GF-D8 (cell line): ENCODE data around the gene CEBPG.

Source experiments
- DNase-seq: peaks from one replicate; lab custom pipeline; 2025; lab: John Stamatoyannopoulos, UW

CEBPG gene

DNA sequence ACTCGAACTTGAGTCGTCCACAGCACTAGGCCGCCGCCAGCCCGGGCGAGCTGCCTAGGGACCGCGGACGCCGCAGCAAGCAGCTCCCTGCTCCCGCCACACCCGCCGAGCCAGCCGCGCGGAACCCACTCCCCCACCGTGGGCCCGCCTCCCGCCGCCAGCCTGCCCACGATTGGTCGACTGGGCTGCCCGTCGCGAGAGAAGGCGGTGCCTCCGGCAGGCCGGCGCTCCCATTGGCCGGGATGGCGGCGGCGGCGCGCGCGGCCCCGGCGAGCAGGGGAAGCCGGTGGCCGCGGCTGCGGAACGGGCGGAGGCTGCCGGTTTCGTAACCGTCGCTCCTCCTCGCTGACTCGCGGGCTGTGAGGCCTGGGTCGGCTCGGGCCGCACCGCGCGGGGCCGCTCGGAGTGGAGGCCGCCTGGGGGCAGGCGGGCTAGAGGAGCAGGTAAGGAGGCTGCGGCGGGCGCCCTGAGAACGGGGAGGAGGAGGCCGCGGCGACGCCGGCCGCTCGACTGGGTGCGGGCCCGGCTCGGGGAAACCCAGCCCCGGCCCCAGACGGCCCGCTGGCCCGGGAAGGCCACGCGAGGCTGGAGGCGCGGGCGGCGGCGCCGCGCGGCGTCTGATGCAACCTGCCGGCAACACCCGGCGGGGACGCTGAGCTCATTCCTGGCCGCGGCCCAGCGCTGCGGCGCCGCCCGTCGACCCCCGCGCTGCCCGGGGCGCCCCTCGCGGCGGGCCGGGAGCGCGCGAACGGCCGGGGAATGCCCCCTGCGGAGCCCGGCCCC is at the start of gene CEBPG:
CEBPG (plus strand) TSS at position 257 of the 783 bp plus-strand sequence. CDS start 5,531 bp downstream, outside the sequence.
- DNase-seq, result peak; percentile 84

DNA sequence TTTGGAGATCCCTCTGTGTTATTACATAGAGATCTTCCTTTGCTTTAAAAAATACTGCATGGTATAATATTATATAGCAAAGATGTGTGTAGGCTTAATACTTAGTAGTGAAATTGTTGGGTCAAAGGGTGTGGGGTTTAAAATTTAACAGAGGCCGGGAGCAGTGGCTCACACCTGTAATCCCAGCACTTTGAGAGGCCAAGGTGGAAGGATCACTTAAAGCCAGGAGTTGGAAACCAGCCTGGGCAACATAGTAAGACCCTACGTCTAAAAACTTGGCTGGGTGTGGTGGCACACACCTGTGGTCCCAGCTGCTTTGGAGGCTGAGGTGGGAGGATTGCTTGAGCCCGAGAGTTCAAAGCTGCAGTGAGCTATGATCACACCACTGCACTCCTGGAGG is 48.9 kb upstream of the CEBPG start:
- DNase-seq, result no peak

DNA sequence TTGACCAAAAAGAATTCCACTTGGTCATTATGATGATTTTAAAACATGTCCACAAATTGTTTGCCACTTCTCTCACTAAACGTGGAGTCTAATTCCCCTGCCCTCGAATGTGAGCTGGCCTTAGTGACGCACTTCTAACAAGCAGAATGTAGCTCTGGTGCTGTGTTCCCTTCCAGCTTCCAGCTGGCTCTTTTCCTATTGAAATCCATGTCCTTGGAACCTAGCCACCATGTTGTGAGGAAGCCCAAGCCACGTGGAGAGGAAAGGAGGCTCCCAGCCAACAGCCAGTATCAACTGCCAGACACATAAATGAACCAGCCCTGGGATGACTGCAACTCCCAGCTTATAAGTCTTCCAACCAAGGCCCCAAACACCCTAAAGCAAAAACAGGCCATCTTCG is 47.6 kb upstream of the CEBPG start:
- DNase-seq, result no peak

GRCh38 chr19:33329060-33329459 is 44.4 kb upstream of the CEBPG start:
- DNase-seq, result no peak

DNA sequence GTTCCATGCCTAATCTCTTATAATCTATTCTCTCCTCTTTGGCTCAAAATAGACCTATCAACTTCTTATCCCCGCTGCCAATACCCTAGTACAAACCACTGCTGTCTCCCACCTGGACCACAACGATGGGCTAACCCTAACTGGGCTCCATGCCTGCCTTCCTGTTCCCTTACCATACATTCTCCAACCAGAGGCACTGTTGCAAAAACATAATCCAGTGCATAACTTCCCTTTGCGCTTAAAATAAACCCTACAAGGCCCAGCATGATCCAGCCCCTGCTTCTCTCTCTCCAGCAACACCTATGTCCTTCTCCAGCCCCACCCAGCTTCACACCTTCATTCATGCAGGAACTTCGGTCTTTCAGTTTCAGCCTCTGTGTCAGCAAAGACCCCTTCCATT is 43.8 kb upstream of the CEBPG start:
- peak; percentile 19 for DNase-seq

DNA sequence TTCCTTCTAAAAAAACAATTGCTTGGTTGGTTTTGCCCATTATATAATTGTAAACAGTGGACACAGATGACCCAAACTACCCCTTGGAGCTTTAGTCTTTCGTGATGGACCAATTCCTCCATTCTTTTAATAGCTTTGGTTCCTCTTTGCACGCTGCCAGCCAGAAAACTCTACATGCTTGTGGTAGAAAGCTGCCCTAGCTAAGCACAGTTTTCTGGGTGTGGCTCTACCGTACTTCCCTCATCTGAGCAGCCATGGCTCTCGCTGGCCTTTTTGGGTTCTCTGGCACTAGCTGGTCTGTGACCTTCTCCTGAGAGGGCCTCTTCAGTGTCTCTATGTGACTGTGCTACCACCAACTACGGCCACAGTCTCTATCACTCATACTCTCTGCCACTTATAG is 41.3 kb upstream of the CEBPG start:
- DNase-seq, result peak; percentile 36

GRCh38 chr19:33333151-33333550 is 40.4 kb upstream of the CEBPG start:
- no peak for DNase-seq

GRCh38 chr19:33333642-33334041 is 39.9 kb upstream of the CEBPG start:
- DNase-seq, result no peak

DNA sequence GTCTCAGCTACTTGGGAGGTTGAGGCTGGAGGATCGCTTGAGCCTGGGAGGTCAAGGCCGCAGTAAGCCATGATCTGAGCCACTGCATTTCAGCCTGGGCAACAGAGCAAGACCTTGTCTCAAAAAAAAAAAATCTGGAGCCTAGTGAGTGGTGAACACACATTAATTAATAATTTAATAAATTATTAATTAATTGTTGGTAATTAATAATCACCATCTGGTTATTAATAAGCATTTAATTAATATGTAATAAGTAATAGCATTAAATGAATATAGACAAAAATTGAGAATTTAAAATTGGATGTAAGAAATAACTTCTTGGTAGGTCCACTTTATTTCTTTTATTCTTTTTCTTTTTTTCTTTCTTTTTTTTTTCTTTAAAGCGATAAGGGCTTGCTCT is 39.2 kb upstream of the CEBPG start:
- no peak for DNase-seq

GRCh38 chr19:33335446-33335845 is 38.1 kb upstream of the CEBPG start:
- no peak for DNase-seq

DNA sequence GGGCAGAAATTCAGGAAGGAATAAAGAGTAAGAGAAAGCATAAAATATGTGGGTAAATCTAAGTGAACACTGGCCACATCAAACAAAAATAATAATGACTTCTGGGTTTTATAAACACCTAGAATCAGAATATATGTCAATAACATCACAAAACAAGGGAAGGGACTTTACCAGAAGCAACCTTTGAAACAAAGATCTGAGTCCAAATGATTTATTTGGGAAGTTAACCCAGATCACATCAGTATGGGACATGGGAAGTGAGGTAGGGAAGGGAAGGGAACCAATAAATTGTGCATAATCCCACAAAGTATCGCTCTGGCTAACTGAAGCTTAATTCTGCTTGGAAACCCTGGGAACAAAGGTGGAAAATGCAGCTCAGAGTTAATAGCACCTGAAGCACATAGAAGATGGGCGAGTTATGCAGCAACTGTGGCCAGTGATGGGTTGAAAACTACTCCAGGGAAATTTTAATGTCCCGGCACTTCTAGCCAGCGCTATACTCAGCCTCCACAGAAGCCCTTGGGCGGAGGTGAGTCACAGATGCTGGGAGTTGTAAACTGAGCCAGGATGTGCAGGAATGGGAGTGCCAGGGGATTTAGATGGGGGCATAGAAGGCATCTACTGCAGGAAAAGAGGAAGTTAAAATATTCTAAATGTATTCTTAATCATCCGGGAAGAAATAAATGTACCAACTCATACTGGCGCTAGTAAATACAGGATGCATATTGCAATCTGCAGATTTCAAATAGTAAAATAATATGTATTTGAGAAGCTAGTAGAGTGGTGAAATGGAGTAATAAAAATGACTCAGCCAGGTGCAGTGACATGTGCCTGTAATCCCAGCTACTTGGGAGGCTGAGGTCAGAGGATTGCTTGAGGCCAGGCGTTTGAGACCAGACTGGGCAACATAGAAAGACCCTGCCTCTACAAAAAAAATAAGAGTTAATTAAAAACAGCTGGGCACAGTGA is 34.2 kb upstream of the CEBPG start:
- no peak for DNase-seq

DNA sequence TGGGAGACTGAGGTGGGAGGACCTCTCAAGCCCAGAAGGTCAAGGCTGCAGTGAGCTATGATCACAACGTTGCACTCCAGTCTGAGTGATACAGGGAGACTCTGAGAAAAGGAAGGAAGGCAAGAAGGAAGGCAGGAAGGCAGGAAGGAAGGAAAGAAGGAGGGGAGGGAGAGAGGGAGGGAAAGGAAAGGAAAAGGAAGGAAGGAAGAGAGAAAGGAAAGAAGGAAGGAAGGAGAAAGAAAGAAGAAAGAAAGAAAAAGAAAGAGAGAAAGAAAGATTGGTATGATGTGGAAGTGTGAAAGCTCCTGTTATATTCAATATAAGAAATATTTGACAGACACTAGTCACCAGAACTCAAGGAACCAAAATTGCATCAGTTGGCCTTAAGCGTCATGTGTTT is 32.5 kb upstream of the CEBPG start:
- DNase-seq, result no peak

- DNase-seq, result no peak
Observed at GRCh38 chr19:33343301-33343700, 30.2 kb upstream of the CEBPG start.

DNA sequence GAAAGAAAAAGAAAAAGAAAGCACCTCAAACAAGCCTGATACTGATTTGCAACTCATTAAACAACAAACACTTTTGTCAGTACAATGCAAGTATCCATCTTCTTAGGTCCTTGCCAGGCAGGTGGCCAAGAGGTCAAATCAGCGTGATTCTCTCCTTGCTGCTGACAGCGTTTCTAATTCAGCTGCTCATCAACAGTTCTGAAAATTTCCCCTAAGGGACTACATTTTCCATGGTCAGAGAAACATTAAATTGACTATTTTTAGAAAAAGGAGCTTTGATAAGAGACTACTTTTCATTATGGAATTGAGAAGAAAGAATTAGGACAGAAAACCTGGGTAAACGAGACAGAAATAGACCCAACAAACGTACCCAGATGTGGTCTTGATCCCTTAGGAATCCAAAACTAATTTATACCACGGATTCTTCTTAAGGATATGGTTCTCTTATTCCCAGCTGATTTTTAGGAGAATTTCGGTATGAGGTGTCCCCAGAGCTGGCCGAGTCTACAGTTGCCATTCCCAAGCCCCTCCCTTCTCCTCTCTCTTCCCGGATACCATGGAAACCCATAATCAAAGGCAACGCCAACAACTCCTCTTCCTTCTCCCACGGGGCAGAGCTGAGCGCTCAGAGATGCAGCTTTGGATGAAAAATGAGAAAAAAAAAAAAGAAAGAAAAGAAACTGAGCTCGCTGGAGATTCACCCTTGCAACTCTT is 29.5 kb upstream of the CEBPG start:
- DNase-seq, result no peak

GRCh38 chr19:33344573-33344925 is 29.0 kb upstream of the CEBPG start:
- no peak for DNase-seq

DNA sequence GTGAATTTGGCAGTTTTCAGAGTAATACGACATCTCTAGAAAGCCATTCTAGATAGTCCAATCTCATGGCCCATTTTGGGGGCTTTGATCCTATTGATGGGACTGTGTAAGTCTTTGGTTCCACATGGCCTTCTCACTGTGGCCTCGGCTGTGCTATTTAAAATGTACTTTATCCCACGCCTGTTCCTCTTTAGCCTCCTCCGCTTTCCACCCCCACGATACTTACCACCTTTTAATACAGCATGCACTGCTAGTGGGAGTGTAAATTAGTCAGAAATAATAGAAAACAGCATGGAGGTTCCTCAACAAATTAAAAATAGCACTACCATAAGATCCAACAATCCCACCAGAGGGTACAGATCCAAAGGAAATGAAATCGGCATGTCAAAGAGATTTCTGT is 28.3 kb upstream of the CEBPG start:
- DNase-seq, result no peak

GRCh38 chr19:33346665-33347064 is 26.8 kb upstream of the CEBPG start:
- DNase-seq, result no peak

GRCh38 chr19:33347300-33347699 is 26.2 kb upstream of the CEBPG start:
- no peak for DNase-seq

GRCh38 chr19:33348301-33349010 is 25.1 kb upstream of the CEBPG start:
- no peak for DNase-seq

- DNase-seq, result no peak
Observed at GRCh38 chr19:33349319-33350289, 23.9 kb upstream of the CEBPG start.
